PC-9 (cell line): ENCODE measurements around the gene GSTO2.

Experiments used
- CTCF ChIP-seq: fragments of 200-600 bp; sonication (generic); conservative IDR thresholded peaks from 2 replicates; pipeline ENCODE4 v1.6.1; 2017; ENCODE audit warnings: mixed run types, antibody characterized with exemption, mild to moderate bottlenecking, moderate library complexity
- EZH2 ChIP-seq: fragments of 200-600 bp; sonication (generic); IDR thresholded peaks from 2 replicates; pipeline ENCODE4 v1.8.0; 2017; ENCODE audit warnings: antibody characterized with exemption, low read depth

GRCh38 chr10:104336821-104337467, 68.0 kb downstream of the GSTO2 start:
- TF ChIP-seq CTCF: no peak
- no peak for TF ChIP-seq EZH2
